A549 (cell line): ENCODE results near the gene CDH4. TPM values are rescaled to one million over a fixed set of nuclear protein-coding genes. Genes with fewer than 3 reads are reported as not detected.

Experiments
- ATAC-seq, 2 experiments: fragments of 200-7000 bp in 1 of 2; fragments of >200 bp in 1 of 2; cut with Nextera tagmentation in 1 of 2; cut with Tn5 transposase in 1 of 2; 3 replicates each; pipeline versions ENCODE4 v1.8.0 to v1.9.1; 2018 to 2020; ENCODE audit warnings: mild to moderate bottlenecking in 1 of 2, moderate library complexity in 1 of 2
- CTCF ChIA-PET: fragments of 300-600 bp; sonication (Branson Sonifier 250); formaldehyde crosslinking; extraction: SDS; loops from one replicate; lab custom pipeline; 2021; ENCODE audit warnings: antibody characterized with exemption, inconsistent platforms; lab: Yijun Ruan, JAX
- POLR2A ChIA-PET: fragments of 350-600 bp; formaldehyde crosslinking; extraction: SDS; loops from one replicate; lab custom pipeline; 2021; ENCODE audit warnings: antibody characterized with exemption, inconsistent platforms; lab: Yijun Ruan, JAX
- DNase-seq, 2 experiments: peaks; one replicate each; pipeline versions ENCODE4 v3.0.0 to v3.0.0-alpha.2; 2011 to 2016; ENCODE audit warnings: low read depth in 1 of 2, low spot score in 1 of 2
- FAIRE-seq: peaks from 2 replicates; lab custom pipeline; 2011; peaks lifted over from hg19 to GRCh38; lab: Jason Lieb, UNC
- H3K27ac ChIP-seq, 2 experiments: fragments of >200 bp; sonication (Bioruptor Twin); formaldehyde crosslinking; 3 replicates each; pipeline ENCODE4 v1.5.1; 2016 to 2017
- H3K4me1 ChIP-seq: fragments of >200 bp; sonication (Bioruptor Twin); formaldehyde crosslinking; 3 replicates; pipeline ENCODE4 v1.6.1; 2016
- H3K4me2 ChIP-seq: fragments of >200 bp; sonication (Bioruptor Twin); formaldehyde crosslinking; 3 replicates; pipeline ENCODE4 v1.6.1; 2016
- H3K4me3 ChIP-seq: fragments of >200 bp; sonication (Bioruptor Twin); formaldehyde crosslinking; 3 replicates; pipeline ENCODE4 v1.5.1; 2016
- H3K9me3 ChIP-seq: fragments of >200 bp; sonication (Bioruptor Twin); formaldehyde crosslinking; 3 replicates; pipeline ENCODE4 v1.6.1; 2016
- CHD4 ChIP-seq: fragments of 200-600 bp; sonication (generic); IDR thresholded peaks from 2 replicates; pipeline ENCODE4 v1.6.1; 2016; ENCODE audit warnings: antibody characterized with exemption, mild to moderate bottlenecking, borderline replicate concordance
- EHF ChIP-seq: fragments of 250-450 bp; sonication (Bioruptor Pico); IDR thresholded peaks from 2 replicates; pipeline ENCODE4 v1.5.0; 2020; ENCODE audit warnings: mild to moderate bottlenecking
- EP300 ChIP-seq, 2 experiments: fragments of >200 bp; sonication (Bioruptor Twin); formaldehyde crosslinking; IDR thresholded peaks; 2 replicates in 1 of 2; 3 replicates in 1 of 2; pipeline ENCODE4 v1.6.1; 2016 to 2017
- ESRRA ChIP-seq: fragments of 150-350 bp; IDR thresholded peaks from 2 replicates; pipeline ENCODE4 v1.6.1; 2014; ENCODE audit warnings: mild to moderate bottlenecking, low read length, borderline replicate concordance
- FOSL2 ChIP-seq, 2 experiments: fragments of 450-650 bp in 1 of 2; fragments of >200 bp in 1 of 2; sonication (Bioruptor Twin) in 1 of 2; formaldehyde crosslinking; IDR thresholded peaks; 2 replicates each; pipeline versions ENCODE4 v1.5.0 to v1.6.1; 2016 to 2020; ENCODE audit warnings: mild to moderate bottlenecking in 1 of 2, moderate library complexity in 1 of 2
- FOXS1 ChIP-seq: fragments of 250-450 bp; sonication (Bioruptor Pico); IDR thresholded peaks from 2 replicates; pipeline ENCODE4 v1.5.0; 2020; ENCODE audit warnings: mild to moderate bottlenecking, moderate library complexity
- GATA3 ChIP-seq: IDR thresholded peaks from 2 replicates; pipeline ENCODE4 v1.6.1; 2012; ENCODE audit warnings: borderline replicate concordance
- HOXB13 ChIP-seq: fragments of 250-450 bp; sonication (Bioruptor Pico); IDR thresholded peaks from 2 replicates; pipeline ENCODE4 v1.5.0; 2020; ENCODE audit warnings: low read depth, mild to moderate bottlenecking, moderate library complexity
- HOXB5 ChIP-seq: fragments of 250-450 bp; sonication (Bioruptor Pico); IDR thresholded peaks from 2 replicates; pipeline ENCODE4 v1.5.0; 2020; ENCODE audit warnings: mild to moderate bottlenecking, moderate library complexity
- JUNB ChIP-seq: fragments of >200 bp; sonication (Bioruptor Twin); formaldehyde crosslinking; IDR thresholded peaks from 2 replicates; pipeline ENCODE4 v1.6.1; 2016
- KDM1A ChIP-seq: fragments of 200-600 bp; sonication (generic); IDR thresholded peaks from 2 replicates; pipeline ENCODE4 v1.6.1; 2016; ENCODE audit warnings: low read depth, mild to moderate bottlenecking
- KDM5A ChIP-seq: fragments of 200-600 bp; sonication (generic); IDR thresholded peaks from 2 replicates; pipeline ENCODE4 v1.6.1; 2016; ENCODE audit warnings: antibody characterized with exemption, mild to moderate bottlenecking
- MAFK ChIP-seq: fragments of 450-650 bp; IDR thresholded peaks from 2 replicates; pipeline ENCODE4 v1.6.1; 2014; ENCODE audit not compliant: partially characterized antibody
- NR3C1 ChIP-seq: fragments of >200 bp; sonication (Bioruptor Twin); formaldehyde crosslinking; IDR thresholded peaks from 3 replicates; pipeline ENCODE4 v1.6.1; 2017
- PHF8 ChIP-seq: fragments of 200-600 bp; sonication (generic); IDR thresholded peaks from 2 replicates; pipeline ENCODE4 v1.6.1; 2016; ENCODE audit warnings: low read depth, mild to moderate bottlenecking, antibody characterized with exemption, moderate library complexity, borderline replicate concordance
- RAD21 ChIP-seq, 2 experiments: fragments of >200 bp in 1 of 2; sonication (Bioruptor Twin) in 1 of 2; formaldehyde crosslinking in 1 of 2; IDR thresholded peaks in 1 of 2; conservative IDR thresholded peaks in 1 of 2; 2 replicates in 1 of 2; 3 replicates in 1 of 2; pipeline ENCODE4 v1.6.1; 2012 to 2018; ENCODE audit warnings: inconsistent platforms in 1 of 2
- RARB ChIP-seq: fragments of 250-450 bp; sonication (Bioruptor Pico); IDR thresholded peaks from 2 replicates; pipeline ENCODE4 v1.8.0; 2021; ENCODE audit warnings: mild to moderate bottlenecking, moderate library complexity
- RCOR1 ChIP-seq: fragments of 150-350 bp; IDR thresholded peaks from 2 replicates; pipeline ENCODE4 v1.6.1; 2014; ENCODE audit warnings: antibody characterized with exemption, low read length, low read depth
- SREBF2 ChIP-seq: fragments of 450-650 bp; IDR thresholded peaks from 2 replicates; pipeline ENCODE4 v1.6.1; 2014; ENCODE audit warnings: mild to moderate bottlenecking, moderate library complexity
- TFCP2L1 ChIP-seq: fragments of 250-450 bp; sonication (Bioruptor Pico); IDR thresholded peaks from 2 replicates; pipeline ENCODE4 v1.5.0; 2021; ENCODE audit warnings: mild to moderate bottlenecking
- TP53 ChIP-seq: fragments of 250-450 bp; sonication (Bioruptor Pico); IDR thresholded peaks from 2 replicates; pipeline ENCODE4 v1.5.0; 2021; ENCODE audit warnings: mild to moderate bottlenecking, moderate library complexity
- ZFP36 ChIP-seq: fragments of 450-650 bp; IDR thresholded peaks from 2 replicates; pipeline ENCODE4 v1.6.1; 2014; ENCODE audit warnings: borderline replicate concordance; ENCODE audit not compliant: partially characterized antibody
- ZNF302 ChIP-seq: fragments of 250-450 bp; sonication (Bioruptor Pico); IDR thresholded peaks from 2 replicates; pipeline ENCODE4 v1.9.0; 2021; ENCODE audit warnings: inconsistent platforms, mild to moderate bottlenecking, moderate library complexity
- ZSCAN20 ChIP-seq: fragments of 250-450 bp; sonication (Bioruptor Pico); IDR thresholded peaks from 2 replicates; pipeline ENCODE4 v1.8.0; 2022; ENCODE audit warnings: mild to moderate bottlenecking, moderate library complexity
- WGBS: methylation state at CpG from one replicate; pipeline ENCODE4 v1.1.6; 2017; ENCODE audit errors: missing lambda C conversion rate; 5-methylcytosine and 5-hydroxymethylcytosine counted together
- polyA plus RNA-seq, 4 experiments: library from polyadenylated mRNA; depleted of rRNA in 3 of 4; stranded (reverse); fragments of >200 nt; fragmentation: RNase III in 1 of 4; extraction: RNeasy Plus Mini Kit Qiagen cat#74134 plus additional on column Dnase treatment in 1 of 4; gene quantifications; 2 replicates in 3 of 4; 3 replicates in 1 of 4; pipeline ENCODE4 v1.2.3, GENCODE V29; 2011 to 2017
- TF ChIP-seq, protein P1 (sequence below): fragments of 250-450 bp; sonication (Bioruptor Pico); IDR thresholded peaks from 2 replicates; pipeline ENCODE4 v1.5.0; 2020; ENCODE audit warnings: low read depth, mild to moderate bottlenecking, moderate library complexity
- TF ChIP-seq, protein P2 (sequence below): IDR thresholded peaks from 2 replicates; pipeline ENCODE4 v1.6.1; 2012
- TF ChIP-seq, protein P3 (sequence below): fragments of 450-650 bp; IDR thresholded peaks from 2 replicates; pipeline ENCODE4 v1.6.1; 2014; ENCODE audit warnings: antibody characterized with exemption
- TF ChIP-seq, protein P4 (sequence below): fragments of 150-350 bp; IDR thresholded peaks from 2 replicates; pipeline ENCODE4 v1.6.1; 2014; ENCODE audit warnings: low read depth, mild to moderate bottlenecking, low read length
- TF ChIP-seq, protein P5 (sequence below): IDR thresholded peaks from 2 replicates; pipeline ENCODE4 v1.6.1; 2012; ENCODE audit warnings: low read depth, borderline replicate concordance

Gene CDH4
- polyA plus RNA-seq, 2 of the 4 experiments (the other 2 are of a cell fraction): 3.4 to 10.3 TPM

DNA sequence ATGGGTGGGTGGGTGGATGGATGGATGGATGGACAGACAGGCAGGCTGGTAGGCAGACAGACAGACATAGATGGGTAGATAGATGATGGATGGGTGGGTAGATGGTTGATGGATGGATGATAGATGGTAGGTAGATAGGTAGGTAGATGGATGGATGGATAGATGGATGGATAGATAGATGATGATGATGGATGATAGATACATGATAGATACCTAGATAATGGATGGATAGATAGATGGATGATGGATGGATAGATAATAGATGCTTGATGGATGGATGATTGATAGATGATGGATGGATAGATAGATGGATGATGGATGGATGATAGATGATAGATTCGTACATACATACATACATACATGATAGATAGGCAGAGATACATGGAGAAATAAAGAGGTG lies 368.1 kb downstream of the CDH4 start (continued):
- TF ChIP-seq, protein P1, sequence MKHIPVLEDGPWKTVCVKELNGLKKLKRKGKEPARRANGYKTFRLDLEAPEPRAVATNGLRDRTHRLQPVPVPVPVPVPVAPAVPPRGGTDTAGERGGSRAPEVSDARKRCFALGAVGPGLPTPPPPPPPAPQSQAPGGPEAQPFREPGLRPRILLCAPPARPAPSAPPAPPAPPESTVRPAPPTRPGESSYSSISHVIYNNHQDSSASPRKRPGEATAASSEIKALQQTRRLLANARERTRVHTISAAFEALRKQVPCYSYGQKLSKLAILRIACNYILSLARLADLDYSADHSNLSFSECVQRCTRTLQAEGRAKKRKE: no peak
- TF ChIP-seq ZSCAN20: no peak
- TF ChIP-seq EHF (CRISPR knock-in tag): no peak
- no peak for TF ChIP-seq ZNF302 (CRISPR knock-in tag)
- no peak for TF ChIP-seq FOXS1 (CRISPR knock-in tag)
- TF ChIP-seq GATA3: no peak

DNA sequence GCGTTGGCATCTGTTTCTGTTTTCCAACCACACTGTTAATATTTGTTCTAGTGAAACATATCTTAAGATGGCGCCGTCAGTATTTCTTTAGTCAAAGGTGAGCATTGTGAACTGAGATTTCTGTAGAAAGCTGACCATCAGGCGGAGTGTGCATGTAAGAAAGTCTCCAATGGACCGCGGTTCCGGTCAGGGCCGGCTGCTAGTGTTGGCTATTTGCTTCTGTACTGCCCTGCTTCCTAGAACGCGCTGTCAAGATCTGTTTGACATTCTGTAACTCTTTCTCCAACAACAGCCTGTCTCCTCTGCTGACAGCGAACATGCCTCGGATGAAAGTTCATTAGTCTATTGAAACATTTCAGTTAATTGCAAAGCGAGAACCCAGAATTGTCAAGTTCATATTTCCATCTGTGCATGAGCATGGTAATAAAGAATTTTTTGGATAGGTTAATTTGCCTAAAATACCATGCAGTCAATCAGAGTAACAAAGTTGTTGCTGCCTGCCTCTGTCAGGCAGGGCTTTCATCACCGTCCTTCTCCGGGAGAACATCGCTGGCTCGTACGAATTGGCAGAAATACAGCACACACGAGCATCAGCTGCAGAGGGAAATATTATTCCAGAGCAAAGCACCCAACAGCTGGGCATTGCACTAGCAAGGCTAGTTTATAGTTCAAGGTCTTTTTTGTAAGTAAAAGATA lies 369.1 kb downstream of the CDH4 start:
- no peak for TF ChIP-seq ZFP36
- TF ChIP-seq KDM5A: no peak
- TF ChIP-seq, protein P2, sequence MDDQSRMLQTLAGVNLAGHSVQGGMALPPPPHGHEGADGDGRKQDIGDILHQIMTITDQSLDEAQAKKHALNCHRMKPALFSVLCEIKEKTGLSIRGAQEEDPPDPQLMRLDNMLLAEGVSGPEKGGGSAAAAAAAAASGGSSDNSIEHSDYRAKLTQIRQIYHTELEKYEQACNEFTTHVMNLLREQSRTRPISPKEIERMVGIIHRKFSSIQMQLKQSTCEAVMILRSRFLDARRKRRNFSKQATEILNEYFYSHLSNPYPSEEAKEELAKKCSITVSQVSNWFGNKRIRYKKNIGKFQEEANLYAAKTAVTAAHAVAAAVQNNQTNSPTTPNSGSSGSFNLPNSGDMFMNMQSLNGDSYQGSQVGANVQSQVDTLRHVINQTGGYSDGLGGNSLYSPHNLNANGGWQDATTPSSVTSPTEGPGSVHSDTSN: no peak
- TF ChIP-seq TFCP2L1: no peak
- TF ChIP-seq JUNB: no peak
- TF ChIP-seq HOXB5: no peak
- TF ChIP-seq CHD4: no peak
- TF ChIP-seq KDM1A: no peak
- no peak for TF ChIP-seq MAFK
- no peak for TF ChIP-seq TP53 (CRISPR knock-in tag)
- TF ChIP-seq PHF8: no peak
- no peak for TF ChIP-seq EP300 (IDR thresholded peaks at IDR 0.05)
- no peak for TF ChIP-seq NR3C1
- no peak overlapping the region for H3K4me3 ChIP-seq
- ATAC-seq (no peak), FAIRE-seq (no peak), DNase-seq (no peak)
- no peak overlapping the region for H3K27ac ChIP-seq
- 86% methylated on average over 19 of the region's 19 CpGs for WGBS
- H3K4me2 ChIP-seq: no peak overlapping the region
- ChIA-PET POLR2A (no interaction called here), CTCF (interaction anchor here (1.0 kb wide), 1 partner anchor 20 kb away, joined by 4 read pairs; no protein-coding TSS in a partner anchor)
- H3K4me1 ChIP-seq: no peaks in the 10 kb centered on the region
- no peaks in the 10 kb centered on the region for H3K9me3 ChIP-seq

DNA sequence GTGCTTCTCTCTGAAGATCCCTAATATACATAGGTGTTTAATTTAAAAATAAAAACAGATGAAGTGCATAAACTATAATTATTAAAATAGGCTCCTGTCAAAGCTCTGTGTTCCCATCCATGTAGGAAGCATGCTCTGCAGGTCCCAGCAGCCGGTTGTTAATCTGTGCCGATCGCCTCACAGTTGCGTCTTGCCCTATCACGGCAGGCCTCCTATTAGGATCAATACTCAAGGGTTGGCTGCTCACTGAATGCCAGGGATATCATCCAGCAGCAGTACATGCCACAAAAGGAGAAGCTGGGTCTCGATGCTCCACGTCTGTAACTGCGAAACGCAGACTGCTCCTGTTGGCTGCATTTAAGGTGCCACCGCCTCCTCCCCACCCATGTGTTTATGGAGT lies 369.8 kb downstream of the CDH4 start:
- CTCF ChIA-PET: interaction anchor here (1.0 kb wide), 1 partner anchor 20 kb away, joined by 4 read pairs; no protein-coding TSS in a partner anchor
- no peak overlapping the region for H3K4me2 ChIP-seq

More for the DNA sequence above, 369.8 kb downstream of the CDH4 start:
- H3K4me1 ChIP-seq: no peaks in the 10 kb centered on the region
- ATAC-seq (no peak), DNase-seq (no peak), FAIRE-seq (no peak)
- TF ChIP-seq EHF (CRISPR knock-in tag): no peak
- no peak for TF ChIP-seq ESRRA
- no peak for TF ChIP-seq FOXS1 (CRISPR knock-in tag)
- no peak for TF ChIP-seq SREBF2
- TF ChIP-seq, protein P2: no peak
- no peak for TF ChIP-seq RAD21 (conservative IDR thresholded peaks at IDR 0.05 in 1 of 2, IDR thresholded peaks at IDR 0.05 in 1 of 2)
- no peak for TF ChIP-seq FOSL2 (IDR thresholded peaks at IDR 0.05)
- TF ChIP-seq FOSL2 (CRISPR knock-in tag; IDR thresholded peaks at IDR 0.05): no peak
- TF ChIP-seq, protein P3, sequence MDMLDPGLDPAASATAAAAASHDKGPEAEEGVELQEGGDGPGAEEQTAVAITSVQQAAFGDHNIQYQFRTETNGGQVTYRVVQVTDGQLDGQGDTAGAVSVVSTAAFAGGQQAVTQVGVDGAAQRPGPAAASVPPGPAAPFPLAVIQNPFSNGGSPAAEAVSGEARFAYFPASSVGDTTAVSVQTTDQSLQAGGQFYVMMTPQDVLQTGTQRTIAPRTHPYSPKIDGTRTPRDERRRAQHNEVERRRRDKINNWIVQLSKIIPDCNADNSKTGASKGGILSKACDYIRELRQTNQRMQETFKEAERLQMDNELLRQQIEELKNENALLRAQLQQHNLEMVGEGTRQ: no peak
- no peak for TF ChIP-seq TP53 (CRISPR knock-in tag)
- no peak for TF ChIP-seq RCOR1
- no peak for TF ChIP-seq RARB (CRISPR knock-in tag)
- TF ChIP-seq, protein P4, sequence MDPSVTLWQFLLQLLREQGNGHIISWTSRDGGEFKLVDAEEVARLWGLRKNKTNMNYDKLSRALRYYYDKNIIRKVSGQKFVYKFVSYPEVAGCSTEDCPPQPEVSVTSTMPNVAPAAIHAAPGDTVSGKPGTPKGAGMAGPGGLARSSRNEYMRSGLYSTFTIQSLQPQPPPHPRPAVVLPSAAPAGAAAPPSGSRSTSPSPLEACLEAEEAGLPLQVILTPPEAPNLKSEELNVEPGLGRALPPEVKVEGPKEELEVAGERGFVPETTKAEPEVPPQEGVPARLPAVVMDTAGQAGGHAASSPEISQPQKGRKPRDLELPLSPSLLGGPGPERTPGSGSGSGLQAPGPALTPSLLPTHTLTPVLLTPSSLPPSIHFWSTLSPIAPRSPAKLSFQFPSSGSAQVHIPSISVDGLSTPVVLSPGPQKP: no peak
- TF ChIP-seq, protein P5, sequence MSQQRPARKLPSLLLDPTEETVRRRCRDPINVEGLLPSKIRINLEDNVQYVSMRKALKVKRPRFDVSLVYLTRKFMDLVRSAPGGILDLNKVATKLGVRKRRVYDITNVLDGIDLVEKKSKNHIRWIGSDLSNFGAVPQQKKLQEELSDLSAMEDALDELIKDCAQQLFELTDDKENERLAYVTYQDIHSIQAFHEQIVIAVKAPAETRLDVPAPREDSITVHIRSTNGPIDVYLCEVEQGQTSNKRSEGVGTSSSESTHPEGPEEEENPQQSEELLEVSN: no peak
- no peak for TF ChIP-seq KDM5A
- TF ChIP-seq HOXB13: no peak
- WGBS: 79% methylated on average over 10 of the region's 10 CpGs
- H3K9me3 ChIP-seq: no peaks in the 10 kb centered on the region
- H3K27ac ChIP-seq: no peak overlapping the region
- no peak overlapping the region for H3K4me3 ChIP-seq
- POLR2A ChIA-PET: no interaction called here
